Nucleus accumbens (tissue), 56 donors: Measurements from ENCODE around the gene RRP12.
"Not testable (repeated sequence)": the region's sequence is repeated elsewhere in the genome, so short reads cannot be mapped to it uniquely, and the experiment has no call there.

Source experiments
- DNase-seq, 56 donors: peaks; one replicate each; lab custom pipeline; 2025; lab: John Stamatoyannopoulos, UW

RRP12 gene

GRCh38 chr10:97411406-97411805 lies 10.3 kb upstream of the RRP12 start:
- DNase-seq, result no peak

DNA sequence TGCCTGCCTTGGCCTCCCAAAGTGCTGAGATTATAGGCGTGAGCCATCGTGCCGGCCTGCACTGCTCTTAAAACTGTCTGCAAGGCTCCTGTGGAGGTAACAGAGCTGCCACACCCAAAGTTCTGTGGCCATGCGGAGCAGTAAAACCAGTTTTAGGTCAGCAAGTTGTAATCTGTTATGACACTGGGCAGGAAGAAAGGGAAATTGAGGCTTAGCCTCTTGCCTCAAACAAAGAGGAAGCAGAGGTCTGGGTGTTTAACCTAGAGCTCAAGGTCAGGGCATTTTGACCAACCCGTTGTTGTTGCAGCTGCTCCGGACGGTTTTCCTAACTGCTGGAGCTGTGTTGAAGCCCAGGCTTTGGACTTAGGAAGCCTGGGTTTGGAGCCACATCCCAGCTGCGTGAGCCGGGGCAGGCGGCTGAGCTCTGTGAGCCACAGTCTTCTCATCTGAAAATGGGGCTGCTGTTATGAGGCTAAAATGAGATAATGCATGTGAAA lies 7.4 kb upstream of the RRP12 start:
- DNase-seq, result no peak

DNA sequence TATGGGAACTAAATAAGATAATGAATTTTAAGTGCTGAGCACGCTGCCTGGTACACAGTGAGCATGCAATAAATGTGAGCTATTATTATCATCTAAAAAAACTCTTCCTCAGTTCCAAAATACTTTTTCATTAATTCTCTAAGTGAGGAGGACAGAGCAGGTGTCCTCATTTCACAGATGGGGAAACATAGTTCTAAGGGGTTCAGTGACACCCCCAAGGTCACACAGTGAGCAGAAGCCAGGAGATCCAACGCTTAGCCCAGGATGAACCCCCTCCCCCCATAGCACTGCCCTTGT lies 6.8 kb upstream of the RRP12 start:
- no peak for DNase-seq

DNA sequence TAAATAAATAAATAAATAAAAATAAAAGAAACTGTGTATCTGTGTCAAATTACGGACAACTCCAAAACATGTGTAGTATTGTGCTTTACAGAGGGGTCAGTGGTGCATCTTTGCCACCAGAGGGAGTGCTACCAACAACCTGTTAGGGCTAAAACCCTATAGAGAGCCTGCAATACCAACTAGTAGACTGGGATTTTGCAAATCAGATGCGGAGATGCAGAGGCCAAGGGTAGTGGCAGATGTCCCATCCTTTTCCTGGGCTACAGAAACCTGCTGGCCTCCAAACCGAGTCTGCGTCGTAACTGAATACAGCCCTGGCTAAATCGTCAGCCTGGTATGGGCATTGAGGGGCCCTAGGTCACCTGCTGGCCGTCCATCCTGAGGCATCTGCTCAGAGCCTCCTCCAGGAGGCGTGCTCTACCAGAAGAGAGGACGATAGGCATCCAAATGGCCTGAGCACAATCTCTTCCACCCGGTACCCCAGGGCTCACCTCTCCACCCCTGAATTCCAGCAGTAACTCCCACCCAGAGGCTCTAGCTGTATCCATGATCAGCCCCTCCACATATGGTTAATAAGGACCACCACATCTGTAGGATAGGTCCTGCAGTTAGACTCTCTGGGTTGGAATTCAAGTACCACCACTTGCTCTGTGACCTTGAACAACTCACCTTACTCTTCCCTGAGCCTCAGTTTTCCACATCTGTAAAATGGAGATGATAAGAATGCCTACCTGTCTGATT lies 6.2 kb upstream of the RRP12 start:
- peak in 33 of 56 donors; percentile 10 to 65 (median 33) for DNase-seq

DNA sequence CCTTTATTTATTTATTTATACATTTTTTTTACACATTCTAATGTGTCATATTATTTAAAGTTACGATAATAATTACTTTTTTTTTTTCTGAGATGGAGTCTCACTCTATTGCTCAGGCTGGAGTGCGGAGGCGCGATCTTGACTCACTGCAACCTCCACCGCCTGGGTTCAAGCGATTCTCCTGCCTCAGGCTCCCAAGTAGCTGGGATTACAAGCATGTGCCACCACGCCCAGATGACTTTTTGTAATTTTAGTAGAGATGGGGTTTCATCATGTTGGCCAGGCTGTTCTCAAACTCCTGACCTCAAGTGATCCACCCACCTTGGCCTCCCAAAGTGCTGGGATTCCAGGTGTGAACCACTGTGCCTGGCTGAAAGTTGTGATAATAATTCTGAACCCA lies 5.3 kb upstream of the RRP12 start:
- not testable (repeated sequence) for DNase-seq

DNA sequence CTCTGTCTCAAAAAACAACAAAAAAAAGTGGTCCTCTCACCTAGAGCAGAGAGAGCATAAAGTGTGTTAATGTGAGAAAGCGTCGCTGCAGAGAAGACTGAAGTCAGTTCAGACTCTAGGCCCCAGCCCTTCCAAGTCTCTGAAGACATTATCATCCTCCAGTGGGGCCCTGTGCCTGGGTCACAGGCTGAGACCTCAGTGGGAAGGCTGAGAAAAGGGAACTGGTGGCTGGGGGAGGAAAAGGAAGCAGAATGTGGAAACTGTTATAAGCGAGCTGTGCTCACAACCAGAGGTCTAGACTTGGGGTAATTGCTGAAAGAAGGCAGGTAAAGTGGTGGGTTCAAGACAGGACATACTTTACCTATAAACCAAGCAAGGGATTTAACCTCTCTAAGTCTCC lies 4.9 kb upstream of the RRP12 start:
- DNase-seq, result peak in 3 of 56 donors; percentile 5 to 11 (median 10)

DNA sequence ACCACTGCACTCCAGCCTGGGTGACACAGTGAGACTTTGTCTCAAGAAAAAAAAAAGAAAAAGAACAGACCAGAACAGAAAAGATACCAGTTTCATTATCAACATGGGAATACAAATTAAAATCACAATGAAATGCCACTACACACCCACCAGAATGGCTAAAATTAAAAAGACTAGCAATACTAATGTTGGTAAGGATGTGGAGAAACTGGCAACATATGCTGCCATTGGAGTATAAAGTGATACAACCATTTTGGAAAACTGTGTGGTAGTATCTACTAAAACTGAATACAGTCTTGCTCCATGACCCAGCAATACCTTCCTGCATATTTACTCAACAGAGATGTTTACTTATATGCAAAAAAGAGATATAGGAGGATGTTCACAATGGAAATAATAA lies 2.9 kb upstream of the RRP12 start:
- no peak for DNase-seq

DNA sequence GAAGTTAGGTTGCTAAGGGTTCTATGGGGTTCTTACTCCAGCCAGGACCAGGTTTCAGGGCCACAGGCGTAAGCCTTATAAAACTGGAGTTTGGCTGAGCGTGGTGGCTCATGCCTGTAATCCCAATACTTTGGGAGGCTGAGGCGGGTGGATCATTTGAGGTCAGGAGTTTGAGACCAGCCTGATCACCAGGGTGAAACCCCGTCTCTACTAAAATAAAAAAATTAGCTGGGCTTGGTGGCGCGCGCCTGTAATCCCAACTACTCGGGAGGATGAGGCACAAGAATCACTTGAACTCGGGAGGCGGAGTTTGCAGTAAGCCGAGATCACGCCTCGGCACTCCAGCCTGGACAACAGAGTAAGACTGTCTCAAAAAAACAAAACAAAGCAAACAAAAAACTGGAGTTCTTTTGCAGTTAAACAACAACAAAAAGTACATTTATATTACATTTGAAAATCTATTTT lies 347 bp upstream of the RRP12 start:
- DNase-seq, result no peak

- peak in 4 of 56 donors; percentile 2 to 52 (median 14) for DNase-seq
These were observed 1.1 kb downstream of the RRP12 start for GRCh38 chr10:97399843-97400545.

GRCh38 chr10:97396056-97396455 lies 5.1 kb downstream of the RRP12 start:
- peak in 37 of 56 donors; percentile 4 to 86 (median 35) for DNase-seq

GRCh38 chr10:97393034-97393573 lies 8.0 kb downstream of the RRP12 start:
- DNase-seq, result no peak

GRCh38 chr10:97390091-97390490 lies 11.0 kb downstream of the RRP12 start:
- no peak for DNase-seq

GRCh38 chr10:97388152-97388551 lies 13.0 kb downstream of the RRP12 start:
- DNase-seq, result no peak

DNA sequence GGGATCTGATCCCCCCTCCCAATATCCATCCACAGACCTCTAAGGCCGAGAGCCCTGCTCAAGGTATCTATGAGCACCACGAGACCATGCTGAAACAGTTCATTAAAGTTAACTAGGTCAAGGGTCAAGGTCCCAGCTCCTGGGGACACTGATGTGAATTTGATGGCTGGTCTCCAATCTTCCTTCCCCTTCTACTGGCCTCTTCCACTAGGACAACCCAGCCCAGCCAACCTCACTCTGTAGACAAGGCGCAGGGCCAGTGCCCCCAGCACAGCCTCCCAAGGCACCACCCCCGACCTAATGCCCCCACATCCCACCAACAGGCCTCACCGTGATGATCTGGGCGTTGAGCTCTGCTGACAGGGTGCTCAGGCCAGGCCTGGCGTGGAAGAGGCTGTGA lies 15.6 kb downstream of the RRP12 start:
- DNase-seq, result no peak

DNA sequence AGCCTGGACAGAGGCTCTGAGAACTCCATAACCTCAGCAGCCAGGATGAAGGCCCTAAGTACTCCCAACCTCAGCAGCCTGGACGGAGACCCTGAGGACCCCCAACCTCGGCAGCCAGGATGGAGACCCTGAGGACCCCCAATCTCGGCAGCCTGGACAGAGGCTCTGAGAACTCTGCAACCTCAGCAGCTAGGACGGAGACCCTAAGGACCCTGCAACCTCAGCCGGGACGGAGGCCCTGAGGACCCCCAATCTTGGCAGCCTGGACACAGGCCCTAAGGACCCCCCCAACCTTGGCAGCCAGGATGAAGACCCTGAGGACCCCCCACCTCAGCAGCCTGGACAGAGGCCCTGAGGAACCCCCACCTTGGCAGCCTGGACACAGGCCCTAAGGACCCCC lies 16.5 kb downstream of the RRP12 start:
- DNase-seq, result no peak

DNA sequence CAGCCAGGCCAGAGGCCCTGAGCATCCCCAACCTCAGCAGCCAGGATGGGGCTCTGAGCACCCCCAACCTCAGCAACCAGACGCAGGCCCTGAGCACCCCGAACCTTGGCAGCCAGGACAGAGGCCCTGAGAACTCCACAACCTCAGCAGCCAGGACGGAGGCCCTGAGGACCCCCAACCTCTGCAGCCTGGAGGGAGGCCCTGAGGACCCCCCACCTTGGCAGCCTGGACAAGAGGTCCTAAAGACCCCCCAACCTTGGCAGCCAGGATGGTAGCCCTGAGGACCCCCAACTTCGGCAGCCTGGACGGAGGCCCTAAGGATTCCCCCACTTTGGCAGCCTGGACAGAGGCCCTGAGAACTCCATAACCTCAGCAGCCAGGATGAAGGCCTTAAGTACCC lies 17.0 kb downstream of the RRP12 start:
- DNase-seq, result no peak

- DNase-seq, result no peak
These were observed 18.0 kb downstream of the RRP12 start for GRCh38 chr10:97383159-97383558.

GRCh38 chr10:97381626-97382025 lies 19.5 kb downstream of the RRP12 start:
- DNase-seq, result no peak

GRCh38 chr10:97380516-97380915 lies 20.6 kb downstream of the RRP12 start:
- no peak for DNase-seq

DNA sequence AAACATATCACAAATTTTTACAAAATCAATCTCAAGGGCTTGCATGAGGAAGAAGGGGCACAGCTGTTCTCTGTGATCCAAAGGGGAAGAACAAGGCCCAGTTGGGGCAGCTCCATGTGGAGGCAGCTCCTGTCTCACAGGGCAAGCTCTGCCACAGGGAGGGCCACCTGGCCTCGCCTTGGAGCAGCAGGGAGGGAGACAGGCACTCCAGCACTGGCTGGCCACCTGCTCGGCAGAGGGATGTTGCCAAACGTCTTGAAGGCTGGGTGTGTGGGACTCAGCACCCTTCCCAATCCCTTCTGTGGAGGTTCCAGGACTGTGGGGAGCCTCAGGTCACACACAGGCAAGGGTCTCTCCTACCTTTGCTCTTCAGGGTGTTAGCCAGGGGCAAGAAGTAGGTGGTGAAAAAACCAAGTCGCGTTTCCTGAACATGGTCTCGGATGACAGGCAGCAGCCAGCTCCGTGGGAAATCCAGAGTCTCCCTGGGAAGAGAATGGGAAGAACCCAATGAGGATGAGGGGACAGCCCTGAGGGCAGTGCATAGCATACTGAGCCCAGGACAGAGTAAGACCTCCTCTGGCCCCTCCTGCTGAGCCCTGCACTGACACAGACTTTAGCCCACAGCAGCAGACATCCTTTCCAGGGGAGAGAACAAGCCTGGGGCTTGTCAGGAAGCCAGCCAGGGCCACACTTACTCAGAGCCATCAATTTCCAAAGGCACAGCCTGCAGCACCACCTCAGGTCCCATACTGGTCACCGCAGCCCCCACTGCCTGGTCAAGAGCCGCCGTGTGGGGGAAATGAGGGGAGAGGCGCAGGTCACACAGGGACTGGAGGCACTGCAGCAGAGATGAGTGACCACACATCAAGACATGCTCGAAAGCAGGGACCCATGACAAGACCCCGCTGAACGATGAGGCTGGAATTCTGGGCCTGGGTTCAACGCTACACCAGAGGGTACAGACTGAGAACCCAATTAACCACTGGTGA lies 21.9 kb downstream of the RRP12 start:
- DNase-seq, result no peak

DNA sequence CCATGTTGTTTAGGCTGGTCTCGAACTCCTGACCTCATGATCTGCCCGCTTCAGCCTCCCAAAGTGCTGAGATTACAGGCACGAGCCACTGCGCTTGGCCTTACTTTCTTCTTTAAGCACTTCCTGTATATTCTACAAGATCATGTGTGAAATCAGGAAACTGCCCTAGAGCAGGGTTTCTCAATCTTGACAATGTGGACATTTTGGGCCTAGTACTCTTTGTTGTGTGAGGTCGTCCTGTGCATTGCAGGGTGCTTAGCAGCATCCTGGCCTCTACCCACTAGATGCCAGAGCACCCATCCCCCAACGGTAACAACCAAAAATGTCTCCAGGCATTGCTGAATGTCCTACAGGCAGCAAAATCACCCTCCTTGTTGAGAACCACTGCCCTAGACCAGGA lies 24.7 kb downstream of the RRP12 start:
- DNase-seq, result no peak
